ENCODE results near the gene CRISP1. TPM values are rescaled to one million over a fixed set of nuclear protein-coding genes. Genes with fewer than 3 reads are reported as not detected.

The CRISP1 gene
- total and polyA plus RNA-seq, 9 of the 15 experiments (the other 6 are each of a cell fraction or from before 2014, with no cell fraction given): not detected

DNA sequence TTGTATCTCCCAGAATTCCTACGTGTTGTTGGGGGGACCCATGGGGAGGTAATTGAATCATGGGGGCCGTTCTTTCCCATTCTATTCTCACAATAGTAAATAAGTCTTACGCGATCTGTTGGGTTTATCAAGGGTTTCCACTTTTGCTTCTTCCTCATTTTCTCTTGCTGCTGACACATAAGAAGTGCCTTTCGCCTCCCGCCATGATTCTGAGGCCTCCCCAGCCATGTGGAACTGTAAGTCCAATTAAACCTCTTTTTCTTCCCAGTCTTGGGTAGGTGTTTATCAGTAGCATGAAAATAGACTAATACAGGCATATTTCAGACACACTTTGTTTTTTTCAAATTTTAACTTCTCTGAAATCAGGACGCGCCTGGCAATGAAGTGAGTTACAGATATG, 64.8 kb downstream of the CRISP1 start (continued):
- TF ChIP-seq, protein P1, sequence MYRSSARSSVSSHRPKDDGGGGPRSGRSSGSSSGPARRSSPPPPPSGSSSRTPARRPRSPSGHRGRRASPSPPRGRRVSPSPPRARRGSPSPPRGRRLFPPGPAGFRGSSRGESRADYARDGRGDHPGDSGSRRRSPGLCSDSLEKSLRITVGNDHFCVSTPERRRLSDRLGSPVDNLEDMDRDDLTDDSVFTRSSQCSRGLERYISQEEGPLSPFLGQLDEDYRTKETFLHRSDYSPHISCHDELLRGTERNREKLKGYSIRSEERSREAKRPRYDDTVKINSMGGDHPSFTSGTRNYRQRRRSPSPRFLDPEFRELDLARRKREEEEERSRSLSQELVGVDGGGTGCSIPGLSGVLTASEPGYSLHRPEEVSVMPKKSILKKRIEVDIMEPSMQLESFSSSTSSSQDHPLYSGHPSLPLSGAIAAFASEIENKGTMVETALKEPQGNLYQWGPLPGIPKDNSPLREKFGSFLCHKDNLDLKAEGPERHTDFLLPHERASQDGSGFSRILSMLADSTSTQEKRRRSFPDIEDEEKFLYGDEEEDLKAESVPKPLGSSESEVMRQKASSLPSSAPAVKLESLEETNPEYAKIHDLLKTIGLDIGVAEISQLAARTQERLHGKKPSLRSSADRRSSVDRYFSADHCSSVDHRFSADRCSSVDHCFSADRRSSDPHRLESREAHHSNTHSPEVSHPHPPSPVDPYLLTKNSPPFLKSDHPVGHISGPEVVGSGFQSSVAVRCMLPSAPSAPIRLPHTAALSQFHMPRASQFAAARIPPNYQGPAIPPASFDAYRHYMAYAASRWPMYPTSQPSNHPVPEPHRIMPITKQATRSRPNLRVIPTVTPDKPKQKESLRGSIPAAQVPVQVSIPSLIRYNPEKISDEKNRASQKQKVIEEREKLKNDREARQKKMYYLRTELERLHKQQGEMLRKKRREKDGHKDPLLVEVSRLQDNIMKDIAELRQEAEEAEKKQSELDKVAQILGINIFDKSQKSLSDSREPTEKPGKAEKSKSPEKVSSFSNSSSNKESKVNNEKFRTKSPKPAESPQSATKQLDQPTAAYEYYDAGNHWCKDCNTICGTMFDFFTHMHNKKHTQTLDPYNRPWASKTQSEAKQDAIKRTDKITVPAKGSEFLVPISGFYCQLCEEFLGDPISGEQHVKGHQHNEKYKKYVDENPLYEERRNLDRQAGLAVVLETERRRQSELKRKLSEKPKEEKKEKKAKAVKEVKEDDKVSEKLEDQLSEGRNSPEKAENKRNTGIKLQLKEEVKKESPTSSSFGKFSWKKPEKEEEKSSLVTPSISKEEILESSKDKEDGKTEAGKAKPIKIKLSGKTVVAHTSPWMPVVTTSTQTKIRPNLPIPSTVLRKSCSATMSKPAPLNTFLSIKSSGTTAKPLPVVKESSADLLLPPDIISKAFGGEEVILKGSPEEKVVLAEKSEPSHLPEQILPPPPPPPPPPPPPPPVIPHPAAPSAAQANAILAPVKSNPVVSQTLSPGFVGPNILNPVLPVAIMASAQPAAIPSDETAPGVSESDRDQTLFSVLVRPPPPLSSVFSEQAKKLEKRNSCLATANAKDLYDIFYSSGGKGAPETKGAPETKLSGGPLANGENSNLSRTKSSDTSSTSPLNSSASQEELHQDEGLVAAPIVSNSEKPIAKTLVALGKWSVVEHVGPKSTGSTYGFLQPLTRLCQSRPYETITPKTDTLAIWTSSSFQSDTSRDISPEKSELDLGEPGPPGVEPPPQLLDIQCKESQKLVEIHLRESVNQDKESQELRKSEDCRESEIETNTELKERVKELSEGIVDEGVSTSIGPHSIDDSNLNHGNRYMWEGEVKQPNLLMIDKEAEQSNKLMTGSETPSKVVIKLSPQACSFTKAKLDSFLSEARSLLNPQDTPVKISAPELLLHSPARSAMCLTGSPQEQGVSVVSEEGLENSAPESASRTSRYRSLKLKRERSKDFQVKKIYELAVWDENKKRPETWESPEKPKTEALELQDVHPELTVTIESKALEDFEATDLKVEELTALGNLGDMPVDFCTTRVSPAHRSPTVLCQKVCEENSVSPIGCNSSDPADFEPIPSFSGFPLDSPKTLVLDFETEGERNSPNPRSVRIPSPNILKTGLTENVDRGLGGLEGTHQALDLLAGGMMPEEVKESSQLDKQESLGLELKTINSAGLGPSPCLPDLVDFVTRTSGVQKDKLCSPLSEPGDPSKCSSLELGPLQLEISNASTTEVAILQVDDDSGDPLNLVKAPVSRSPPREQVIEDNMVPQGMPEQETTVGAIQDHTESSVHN (IDR thresholded peaks at IDR 0.05; ENCODE audit: borderline replicate concordance in 1 of 2, low read depth in 1 of 2): no peak
- TF ChIP-seq, protein P2, sequence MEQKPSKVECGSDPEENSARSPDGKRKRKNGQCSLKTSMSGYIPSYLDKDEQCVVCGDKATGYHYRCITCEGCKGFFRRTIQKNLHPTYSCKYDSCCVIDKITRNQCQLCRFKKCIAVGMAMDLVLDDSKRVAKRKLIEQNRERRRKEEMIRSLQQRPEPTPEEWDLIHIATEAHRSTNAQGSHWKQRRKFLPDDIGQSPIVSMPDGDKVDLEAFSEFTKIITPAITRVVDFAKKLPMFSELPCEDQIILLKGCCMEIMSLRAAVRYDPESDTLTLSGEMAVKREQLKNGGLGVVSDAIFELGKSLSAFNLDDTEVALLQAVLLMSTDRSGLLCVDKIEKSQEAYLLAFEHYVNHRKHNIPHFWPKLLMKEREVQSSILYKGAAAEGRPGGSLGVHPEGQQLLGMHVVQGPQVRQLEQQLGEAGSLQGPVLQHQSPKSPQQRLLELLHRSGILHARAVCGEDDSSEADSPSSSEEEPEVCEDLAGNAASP (IDR thresholded peaks at IDR 0.05): no peak
- no peak for TF ChIP-seq C11orf30 (IDR thresholded peaks at IDR 0.05; ENCODE audit: low read depth)
- TF ChIP-seq, protein P3, sequence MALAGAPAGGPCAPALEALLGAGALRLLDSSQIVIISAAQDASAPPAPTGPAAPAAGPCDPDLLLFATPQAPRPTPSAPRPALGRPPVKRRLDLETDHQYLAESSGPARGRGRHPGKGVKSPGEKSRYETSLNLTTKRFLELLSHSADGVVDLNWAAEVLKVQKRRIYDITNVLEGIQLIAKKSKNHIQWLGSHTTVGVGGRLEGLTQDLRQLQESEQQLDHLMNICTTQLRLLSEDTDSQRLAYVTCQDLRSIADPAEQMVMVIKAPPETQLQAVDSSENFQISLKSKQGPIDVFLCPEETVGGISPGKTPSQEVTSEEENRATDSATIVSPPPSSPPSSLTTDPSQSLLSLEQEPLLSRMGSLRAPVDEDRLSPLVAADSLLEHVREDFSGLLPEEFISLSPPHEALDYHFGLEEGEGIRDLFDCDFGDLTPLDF (CRISPR knock-in tag; IDR thresholded peaks at IDR 0.05): no peak

Measured in K562 (cell line).